HUES6 (cell line): ENCODE data around the gene SCYGR1.
"Not testable (repeated sequence)": the region's sequence is repeated elsewhere in the genome, so short reads cannot be mapped to it uniquely, and the experiment has no call there.

ENCODE experiments used
- H3K27ac ChIP-seq: 2 replicates; pipeline ENCODE4 v1.7.0; 2013; ENCODE audit warnings: low read depth, mild to moderate bottlenecking, low read length, inconsistent platforms
- H3K27me3 ChIP-seq: 2 replicates; pipeline ENCODE4 v1.6.1; 2013; ENCODE audit warnings: low read length; ENCODE audit not compliant: control insufficient read depth, insufficient read depth
- H3K36me3 ChIP-seq: 2 replicates; pipeline ENCODE4 v1.6.1; 2013; ENCODE audit warnings: low read length; ENCODE audit not compliant: control insufficient read depth, insufficient read depth
- H3K4me1 ChIP-seq: 2 replicates; pipeline ENCODE4 v1.6.1; 2013; ENCODE audit warnings: low read length; ENCODE audit not compliant: control insufficient read depth, insufficient read depth
- H3K4me3 ChIP-seq: 2 replicates; pipeline ENCODE4 v1.5.1; 2013; ENCODE audit warnings: low read depth, low read length
- H3K9ac ChIP-seq: one replicate; pipeline ENCODE4 v1.6.1; 2013; ENCODE audit warnings: mild to moderate bottlenecking, low read length
- H3K9me3 ChIP-seq: 2 replicates; pipeline ENCODE4 v1.6.1; 2013; ENCODE audit warnings: low read depth, low read length; ENCODE audit not compliant: control insufficient read depth, insufficient read depth

SCYGR1 gene

GRCh38 chr2:227387583-227387982 lies at the start of gene SCYGR1:
TSS of gene SCYGR1 (minus strand) at chr2:227387949. CDS start at chr2:227387949, 0 bp downstream.
- H3K9me3 ChIP-seq, H3K4me3 ChIP-seq, H3K27ac ChIP-seq, H3K9ac ChIP-seq, H3K27me3 ChIP-seq, H3K4me1 ChIP-seq, H3K36me3 ChIP-seq: not testable (repeated sequence)

GRCh38 chr2:227436436-227437174 lies 48.9 kb upstream of the SCYGR1 start:
- Histone ChIP-seq H3K4me1 (no peaks in the 10 kb centered on the region), H3K4me3 (no peak overlapping the region), H3K9ac (no peak overlapping the region), H3K36me3 (no peaks in the 10 kb centered on the region), H3K27ac (no peak overlapping the region), H3K9me3 (peaks cover 22% of the 10 kb centered on the region), H3K27me3 (no peaks in the 10 kb centered on the region)

- H3K4me3 ChIP-seq = no peak overlapping the region
- H3K27me3 ChIP-seq = no peaks in the 10 kb centered on the region
- H3K36me3 ChIP-seq = no peaks in the 10 kb centered on the region
- no peaks in the 10 kb centered on the region for H3K4me1 ChIP-seq
- no peak overlapping the region for H3K27ac ChIP-seq
- peaks cover 22% of the 10 kb centered on the region for H3K9me3 ChIP-seq
- no peak overlapping the region for H3K9ac ChIP-seq
Observed at GRCh38 chr2:227433171-227433570, 45.4 kb upstream of the SCYGR1 start.

GRCh38 chr2:227430639-227431038 lies 42.9 kb upstream of the SCYGR1 start:
- no peak overlapping the region for H3K4me3 ChIP-seq
- H3K27ac ChIP-seq = no peak overlapping the region
- H3K27me3 ChIP-seq = no peaks in the 10 kb centered on the region
- H3K4me1 ChIP-seq = no peaks in the 10 kb centered on the region
- H3K36me3 ChIP-seq = no peaks in the 10 kb centered on the region
- peaks cover 22% of the 10 kb centered on the region for H3K9me3 ChIP-seq
- H3K9ac ChIP-seq = no peak overlapping the region

- no peak overlapping the region for H3K27ac ChIP-seq
- no peaks in the 10 kb centered on the region for H3K4me1 ChIP-seq
- no peaks in the 10 kb centered on the region for H3K27me3 ChIP-seq
- no peak overlapping the region for H3K4me3 ChIP-seq
- no peaks in the 10 kb centered on the region for H3K36me3 ChIP-seq
- peaks cover 18% of the 10 kb centered on the region for H3K9me3 ChIP-seq
- H3K9ac ChIP-seq = no peak overlapping the region
Observed at GRCh38 chr2:227428731-227429285, 41.1 kb upstream of the SCYGR1 start.

- no peaks in the 10 kb centered on the region for H3K27me3 ChIP-seq
- H3K9me3 ChIP-seq = no peaks in the 10 kb centered on the region
- no peaks in the 10 kb centered on the region for H3K36me3 ChIP-seq
- no peak overlapping the region for H3K27ac ChIP-seq
- no peak overlapping the region for H3K9ac ChIP-seq
- no peak overlapping the region for H3K4me3 ChIP-seq
- H3K4me1 ChIP-seq = no peaks in the 10 kb centered on the region
Observed at GRCh38 chr2:227423656-227424499, 36.1 kb upstream of the SCYGR1 start.

- H3K4me3 ChIP-seq = no peak overlapping the region
- H3K36me3 ChIP-seq = no peaks in the 10 kb centered on the region
- H3K4me1 ChIP-seq = no peaks in the 10 kb centered on the region
- no peak overlapping the region for H3K27ac ChIP-seq
- H3K9ac ChIP-seq = no peak overlapping the region
- H3K27me3 ChIP-seq = no peaks in the 10 kb centered on the region
- no peaks in the 10 kb centered on the region for H3K9me3 ChIP-seq
Observed at GRCh38 chr2:227420087-227421052, 32.6 kb upstream of the SCYGR1 start.

GRCh38 chr2:227416701-227417100 lies 29.0 kb upstream of the SCYGR1 start:
- no peaks in the 10 kb centered on the region; the same call in 1 of the 2 replicates for H3K4me1 ChIP-seq

GRCh38 chr2:227415538-227416424 lies 28.0 kb upstream of the SCYGR1 start:
- H3K27ac ChIP-seq = no peak overlapping the region
- no peaks in the 10 kb centered on the region for H3K9me3 ChIP-seq
- no peaks in the 10 kb centered on the region for H3K36me3 ChIP-seq
- no peak overlapping the region for H3K4me3 ChIP-seq
- no peaks in the 10 kb centered on the region; the same call in 1 of the 2 replicates for H3K4me1 ChIP-seq
- no peaks in the 10 kb centered on the region for H3K27me3 ChIP-seq
- H3K9ac ChIP-seq = no peak overlapping the region

More at GRCh38 chr2:227416701-227417100, 29.0 kb upstream of the SCYGR1 start:
- H3K4me3 ChIP-seq = no peak overlapping the region
- H3K9ac ChIP-seq = no peak overlapping the region
- H3K9me3 ChIP-seq = no peaks in the 10 kb centered on the region
- no peaks in the 10 kb centered on the region for H3K36me3 ChIP-seq
- no peak overlapping the region for H3K27ac ChIP-seq
- H3K27me3 ChIP-seq = no peaks in the 10 kb centered on the region

- Histone ChIP-seq H3K9ac (no peak overlapping the region), H3K27me3 (no peaks in the 10 kb centered on the region), H3K4me3 (no peak overlapping the region), H3K27ac (no peak overlapping the region), H3K36me3 (no peaks in the 10 kb centered on the region), H3K4me1 (no peaks in the 10 kb centered on the region; the same call in 1 of the 2 replicates), H3K9me3 (no peaks in the 10 kb centered on the region)
Observed at GRCh38 chr2:227414846-227415245, 27.1 kb upstream of the SCYGR1 start.
